HG02852 (cell line): Measurements from ENCODE around the gene NAALADL2.
"Not testable (repeated sequence)": the region's sequence is repeated elsewhere in the genome, so short reads cannot be mapped to it uniquely, and the experiment has no call there.

ENCODE experiments used
- ATAC-seq: cut with Tn5 transposase; IDR thresholded peaks from one replicate; pipeline ENCODE4 v1.9.1; 2021; ENCODE audit warnings: mild to moderate bottlenecking, moderate library complexity; ENCODE audit not compliant: unreplicated experiment

The NAALADL2 gene

GRCh38 chr3:175728566-175728965 lies 869.4 kb downstream of the NAALADL2 start:
- no peak for ATAC-seq

GRCh38 chr3:175729466-175729865 lies 870.3 kb downstream of the NAALADL2 start:
- ATAC-seq, result no peak

GRCh38 chr3:175731543-175731942 lies 872.4 kb downstream of the NAALADL2 start:
- ATAC-seq, result no peak

GRCh38 chr3:175732017-175732416 lies 872.9 kb downstream of the NAALADL2 start:
- ATAC-seq, result no peak

GRCh38 chr3:175735866-175736265 lies 876.7 kb downstream of the NAALADL2 start:
- no peak for ATAC-seq

GRCh38 chr3:175737646-175738572 lies 878.8 kb downstream of the NAALADL2 start:
- no peak for ATAC-seq

- no peak for ATAC-seq
These were observed 882.8 kb downstream of the NAALADL2 start for GRCh38 chr3:175741951-175742350.

- no peak for ATAC-seq
These were observed 884.7 kb downstream of the NAALADL2 start for GRCh38 chr3:175743733-175744400.

GRCh38 chr3:175746308-175746707 lies 887.2 kb downstream of the NAALADL2 start:
- ATAC-seq, result no peak

- ATAC-seq, result no peak
These were observed 889.1 kb downstream of the NAALADL2 start for GRCh38 chr3:175748087-175748730.

- no peak for ATAC-seq
These were observed 890.8 kb downstream of the NAALADL2 start for GRCh38 chr3:175749981-175750380.

GRCh38 chr3:175751089-175751488 lies 892.0 kb downstream of the NAALADL2 start:
- ATAC-seq, result no peak

- ATAC-seq, result no peak
These were observed 904.8 kb downstream of the NAALADL2 start for GRCh38 chr3:175763948-175764347.

GRCh38 chr3:175764722-175765121 lies 905.6 kb downstream of the NAALADL2 start:
- ATAC-seq, result no peak

GRCh38 chr3:175770426-175770825 lies 911.3 kb downstream of the NAALADL2 start:
- ATAC-seq, result no peak

GRCh38 chr3:175777495-175777894 lies 918.4 kb downstream of the NAALADL2 start:
- no peak for ATAC-seq

GRCh38 chr3:175777965-175778364 lies 918.8 kb downstream of the NAALADL2 start:
- ATAC-seq, result no peak

- no peak for ATAC-seq
These were observed 919.9 kb downstream of the NAALADL2 start for GRCh38 chr3:175778994-175779393.

- ATAC-seq, result not testable (repeated sequence)
These were observed 928.0 kb downstream of the NAALADL2 start for GRCh38 chr3:175787109-175787508.

GRCh38 chr3:175792245-175792644 lies 933.1 kb downstream of the NAALADL2 start:
- no peak for ATAC-seq

GRCh38 chr3:175798326-175798725 lies 939.2 kb downstream of the NAALADL2 start:
- ATAC-seq, result no peak

- no peak for ATAC-seq
These were observed 946.7 kb downstream of the NAALADL2 start for GRCh38 chr3:175805825-175806224.
